Hepatocyte (in vitro differentiated cells): ENCODE measurements around the gene CCDC142.

Source experiments
- EZH2 ChIP-seq: fragments of 200-600 bp; sonication (generic); IDR thresholded peaks from 2 replicates; pipeline ENCODE4 v1.6.1; 2016; ENCODE audit warnings: antibody characterized with exemption, mild to moderate bottlenecking, borderline replicate concordance
- TF ChIP-seq, protein P1 (sequence below): fragments of 200-600 bp; sonication (generic); IDR thresholded peaks from 2 replicates; pipeline ENCODE4 v1.5.1; 2016; ENCODE audit warnings: antibody characterized with exemption, mild to moderate bottlenecking; ENCODE audit not compliant: poor library complexity

DNA sequence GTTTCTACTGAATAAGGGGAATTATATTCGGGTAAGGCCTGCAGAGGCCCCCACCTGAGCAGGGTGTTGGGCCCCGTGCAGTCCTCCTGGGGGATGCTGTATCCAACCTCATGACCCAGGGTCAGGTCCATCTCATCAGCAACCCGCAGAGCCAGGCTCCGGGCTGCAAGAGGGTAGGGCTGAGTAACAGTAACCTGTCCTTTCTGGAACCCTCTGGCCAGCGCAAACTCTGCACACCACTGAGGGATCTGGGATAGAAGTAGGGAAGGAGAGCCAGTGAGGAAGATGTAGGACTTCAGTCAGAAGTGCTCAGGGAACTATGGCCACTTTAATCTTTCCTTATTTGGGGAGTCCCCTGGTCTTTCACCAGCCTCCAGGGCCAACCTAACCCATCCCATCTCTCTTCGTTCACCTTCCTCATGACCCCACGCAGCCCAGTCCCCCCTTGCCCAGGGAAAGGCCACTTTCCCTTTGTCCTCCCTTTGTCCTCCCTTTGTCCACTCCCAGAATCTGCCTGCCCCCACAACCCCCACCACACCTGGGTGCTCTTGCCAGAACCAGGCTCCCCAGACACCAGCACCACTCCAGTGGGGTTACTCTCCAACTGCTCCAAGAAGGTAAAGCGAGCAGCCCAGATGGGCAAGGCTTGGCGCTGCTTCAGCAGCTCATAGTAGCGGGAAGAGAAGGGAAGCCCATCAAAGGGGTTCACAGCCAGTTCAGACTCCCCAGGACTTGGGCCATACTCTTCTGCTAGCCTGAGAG lies 42.3 kb upstream of the CCDC142 start:
- TF ChIP-seq, protein P1, sequence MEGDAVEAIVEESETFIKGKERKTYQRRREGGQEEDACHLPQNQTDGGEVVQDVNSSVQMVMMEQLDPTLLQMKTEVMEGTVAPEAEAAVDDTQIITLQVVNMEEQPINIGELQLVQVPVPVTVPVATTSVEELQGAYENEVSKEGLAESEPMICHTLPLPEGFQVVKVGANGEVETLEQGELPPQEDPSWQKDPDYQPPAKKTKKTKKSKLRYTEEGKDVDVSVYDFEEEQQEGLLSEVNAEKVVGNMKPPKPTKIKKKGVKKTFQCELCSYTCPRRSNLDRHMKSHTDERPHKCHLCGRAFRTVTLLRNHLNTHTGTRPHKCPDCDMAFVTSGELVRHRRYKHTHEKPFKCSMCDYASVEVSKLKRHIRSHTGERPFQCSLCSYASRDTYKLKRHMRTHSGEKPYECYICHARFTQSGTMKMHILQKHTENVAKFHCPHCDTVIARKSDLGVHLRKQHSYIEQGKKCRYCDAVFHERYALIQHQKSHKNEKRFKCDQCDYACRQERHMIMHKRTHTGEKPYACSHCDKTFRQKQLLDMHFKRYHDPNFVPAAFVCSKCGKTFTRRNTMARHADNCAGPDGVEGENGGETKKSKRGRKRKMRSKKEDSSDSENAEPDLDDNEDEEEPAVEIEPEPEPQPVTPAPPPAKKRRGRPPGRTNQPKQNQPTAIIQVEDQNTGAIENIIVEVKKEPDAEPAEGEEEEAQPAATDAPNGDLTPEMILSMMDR: no peak
- no peak for TF ChIP-seq EZH2
